NCI-H1436 (cell line): Measurements from ENCODE around the gene RPS6KA5.

ENCODE experiments used
- DNase-seq: peaks from one replicate; lab custom pipeline; 2025; lab: John Stamatoyannopoulos, UW

The RPS6KA5 gene

GRCh38 chr14:90807060-90807459, 253.4 kb downstream of the RPS6KA5 start:
- DNase-seq = no peak

GRCh38 chr14:90805662-90806540, 254.5 kb downstream of the RPS6KA5 start:
- no peak for DNase-seq

GRCh38 chr14:90805084-90805391, 255.4 kb downstream of the RPS6KA5 start:
- DNase-seq = no peak

GRCh38 chr14:90804292-90805083, 256.0 kb downstream of the RPS6KA5 start:
- DNase-seq = no peak

GRCh38 chr14:90803249-90803648, 257.2 kb downstream of the RPS6KA5 start:
- no peak for DNase-seq

- DNase-seq = no peak
These were observed 261.0 kb downstream of the RPS6KA5 start for GRCh38 chr14:90799420-90799819.

GRCh38 chr14:90797919-90798318, 262.5 kb downstream of the RPS6KA5 start:
- no peak for DNase-seq
